Activated gamma-delta T cell (primary cell): ENCODE results near the gene ZNF574.
"Not testable (repeated sequence)": the region's sequence is repeated elsewhere in the genome, so short reads cannot be mapped to it uniquely, and the experiment has no call there.

Experiments
- DNase-seq: peaks from one replicate; lab custom pipeline; 2025; lab: John Stamatoyannopoulos, UW

The ZNF574 gene

DNA sequence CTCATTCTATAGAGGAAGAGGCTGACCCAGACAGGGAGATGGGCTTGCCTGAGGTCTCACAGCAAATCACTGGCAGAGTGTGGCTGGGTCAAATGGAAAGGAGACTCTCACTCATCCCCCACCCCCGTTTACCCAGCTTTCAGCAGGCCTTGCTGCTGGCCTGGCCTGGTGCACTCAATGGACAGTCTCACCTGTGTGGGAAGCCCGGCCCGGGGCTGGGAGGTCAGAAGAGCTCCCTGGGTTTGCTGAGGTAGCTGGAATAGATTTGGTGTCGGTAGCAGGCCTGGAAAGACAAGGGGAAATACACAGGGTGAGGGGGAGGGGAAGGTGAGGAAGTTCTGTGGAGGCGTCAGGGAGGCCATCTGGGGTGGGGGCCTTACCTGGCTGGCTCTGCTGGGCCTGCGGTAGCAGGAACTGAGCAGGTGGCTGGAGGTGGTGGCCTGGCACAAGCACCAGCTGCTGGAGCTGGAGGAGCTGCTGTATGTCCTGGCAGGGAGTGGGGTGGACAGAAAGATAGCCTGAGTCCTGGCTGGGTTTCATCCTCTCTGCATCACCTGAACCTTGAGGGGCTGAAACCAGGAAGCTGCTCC, 23.5 kb downstream of the ZNF574 start:
- DNase-seq, result no peak

DNA sequence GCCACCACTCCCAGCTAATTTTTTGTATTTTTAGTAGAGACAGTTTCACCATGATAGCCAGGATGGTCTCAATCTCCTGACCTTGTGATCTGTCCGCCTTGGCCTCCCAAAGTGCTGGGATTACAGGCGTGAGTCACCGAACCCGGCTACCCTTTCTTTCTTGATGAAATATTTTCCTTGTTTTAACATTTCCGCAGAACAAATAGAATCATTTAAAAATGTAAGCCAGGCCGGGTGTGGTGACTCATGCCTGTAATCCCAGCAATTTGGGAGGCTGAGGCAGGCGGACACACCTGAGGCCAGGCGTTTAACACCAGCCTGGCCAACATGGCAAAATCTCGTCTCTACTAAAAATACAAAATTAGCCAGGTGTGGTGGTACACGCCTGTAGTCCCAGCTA, 24.3 kb downstream of the ZNF574 start:
- not testable (repeated sequence) for DNase-seq

DNA sequence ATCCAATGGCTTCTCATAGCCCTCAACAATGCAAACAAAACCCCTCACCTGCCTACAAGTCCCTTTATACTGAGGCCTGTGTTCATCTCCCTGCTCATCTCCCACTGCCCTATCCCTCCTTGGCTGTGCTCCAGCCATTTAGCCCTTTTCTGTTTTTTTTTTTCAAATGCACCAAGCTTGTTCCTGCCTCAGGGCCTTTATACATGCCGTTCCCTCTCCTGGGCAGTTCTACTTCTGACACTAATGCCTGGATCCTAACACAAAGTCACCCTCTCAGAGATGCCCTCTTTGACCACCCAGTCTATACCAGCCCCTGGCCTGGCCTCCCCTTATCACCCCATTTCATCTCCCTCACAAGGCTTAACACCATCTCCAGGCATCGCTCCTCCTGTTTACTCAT, 26.9 kb downstream of the ZNF574 start:
- no peak for DNase-seq

DNA sequence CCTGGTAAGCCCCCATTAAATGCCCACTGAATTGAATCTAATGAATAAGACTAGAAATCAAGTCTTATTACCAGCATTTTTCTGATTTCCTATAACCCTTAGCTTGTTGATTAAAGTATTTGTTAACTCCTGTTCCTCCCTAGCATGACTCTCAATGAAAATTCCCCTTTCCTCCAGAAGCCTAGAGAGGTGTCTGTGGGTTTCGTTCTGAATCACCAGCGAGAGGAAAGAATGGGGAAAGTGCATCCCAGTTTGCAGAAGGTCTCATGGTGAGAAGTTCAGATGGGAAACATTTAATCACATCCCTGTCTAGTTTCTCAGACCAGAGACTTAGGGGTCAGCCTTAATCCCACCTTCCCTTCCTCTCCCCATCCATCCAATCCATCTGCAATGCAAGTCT, 29.4 kb downstream of the ZNF574 start:
- DNase-seq, result no peak

DNA sequence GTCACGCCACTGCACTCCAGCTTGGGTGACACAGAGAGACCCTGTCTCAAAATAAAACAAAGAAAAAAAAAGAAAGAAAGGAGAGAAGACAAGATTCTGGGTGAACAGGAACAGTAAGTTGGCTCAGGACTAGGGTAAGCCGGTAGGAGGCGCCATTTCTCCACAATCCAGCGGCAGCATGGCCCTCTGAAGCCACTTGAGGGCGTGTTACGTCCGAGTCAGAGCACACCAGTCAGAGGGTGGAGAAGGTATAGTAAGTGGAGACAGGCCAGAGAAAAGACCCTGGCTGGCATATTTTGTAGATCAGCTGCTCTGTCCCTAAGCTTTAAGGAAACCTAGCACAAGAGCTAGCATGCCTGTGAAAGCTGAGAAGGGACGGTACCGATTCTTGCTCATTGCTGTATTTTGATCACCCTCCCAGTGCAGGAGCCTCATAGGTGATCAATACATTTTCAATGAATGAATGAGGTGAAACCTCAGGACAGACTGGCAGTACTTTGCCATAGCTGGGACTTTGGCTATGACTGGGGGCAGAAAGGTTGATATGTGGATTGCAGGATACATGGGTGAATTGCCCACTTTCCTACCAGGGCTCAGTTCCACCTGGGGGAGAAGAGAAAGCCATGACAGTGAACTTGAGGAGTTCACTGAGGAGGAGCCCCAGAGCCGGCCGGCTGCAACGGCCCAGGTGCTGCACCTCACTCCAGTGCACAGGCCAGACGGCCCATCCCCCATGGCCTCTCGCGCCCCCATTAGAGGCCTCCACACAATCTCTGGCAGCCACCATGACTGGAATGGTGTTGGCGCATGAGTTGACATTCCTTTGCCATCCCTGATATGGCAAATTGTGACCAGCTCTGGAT, 32.8 kb downstream of the ZNF574 start:
- DNase-seq, result no peak

DNA sequence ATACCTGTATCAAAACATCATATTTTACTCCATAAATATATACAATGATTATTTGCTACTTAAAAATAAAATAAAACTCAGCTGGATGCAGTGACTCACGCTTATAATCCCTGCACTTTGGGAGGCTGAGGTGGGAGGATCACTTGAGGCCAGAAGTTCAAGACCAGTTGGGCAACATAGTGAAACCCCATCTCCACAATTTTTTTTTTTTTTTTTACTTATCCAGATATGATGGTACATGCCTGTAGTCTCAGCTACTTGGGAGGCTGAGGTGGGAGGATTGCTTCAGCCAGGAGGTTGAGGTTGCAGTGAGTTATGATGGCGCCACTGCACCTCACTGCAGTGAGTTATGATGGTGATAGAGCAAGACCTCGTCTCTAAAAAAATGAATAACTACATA, 33.9 kb downstream of the ZNF574 start:
- no peak for DNase-seq

DNA sequence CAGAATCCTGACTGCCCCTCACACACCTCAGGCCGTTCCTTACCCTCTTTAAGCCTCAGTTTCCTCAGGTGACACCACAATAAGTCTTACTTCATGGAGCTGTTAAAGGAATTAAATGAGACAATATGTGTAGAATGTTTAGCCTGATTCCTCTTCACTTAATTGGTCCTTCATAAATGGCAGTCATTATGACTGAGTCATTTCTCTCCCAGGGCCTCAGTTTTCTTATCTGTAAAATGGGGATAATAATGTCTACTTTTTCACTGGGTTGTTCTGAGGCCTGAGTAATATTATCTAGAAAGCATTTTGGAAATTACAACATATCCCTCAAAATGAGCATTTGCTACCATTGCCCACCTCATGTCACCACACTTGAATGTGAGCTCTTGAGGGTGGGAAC, 34.7 kb downstream of the ZNF574 start:
- DNase-seq, result no peak

DNA sequence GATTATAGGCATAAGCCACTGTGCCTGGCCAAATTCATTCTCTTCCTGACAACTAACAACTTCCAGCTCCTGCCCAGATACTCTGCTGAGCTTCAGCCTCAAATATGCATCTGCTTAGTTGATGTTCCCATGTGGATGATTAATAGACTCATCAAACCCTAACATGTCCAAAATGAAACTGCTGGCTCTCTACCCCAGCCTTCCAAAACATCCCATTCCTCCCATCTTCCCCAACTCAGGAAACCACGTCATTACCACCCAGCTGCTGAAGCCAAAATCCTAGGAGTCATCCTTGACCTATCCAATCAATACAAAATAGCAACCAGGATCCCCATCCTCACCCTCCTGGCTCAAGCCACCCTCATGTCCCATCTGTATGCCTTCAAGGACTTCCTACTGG, 35.4 kb downstream of the ZNF574 start:
- no peak for DNase-seq

DNA sequence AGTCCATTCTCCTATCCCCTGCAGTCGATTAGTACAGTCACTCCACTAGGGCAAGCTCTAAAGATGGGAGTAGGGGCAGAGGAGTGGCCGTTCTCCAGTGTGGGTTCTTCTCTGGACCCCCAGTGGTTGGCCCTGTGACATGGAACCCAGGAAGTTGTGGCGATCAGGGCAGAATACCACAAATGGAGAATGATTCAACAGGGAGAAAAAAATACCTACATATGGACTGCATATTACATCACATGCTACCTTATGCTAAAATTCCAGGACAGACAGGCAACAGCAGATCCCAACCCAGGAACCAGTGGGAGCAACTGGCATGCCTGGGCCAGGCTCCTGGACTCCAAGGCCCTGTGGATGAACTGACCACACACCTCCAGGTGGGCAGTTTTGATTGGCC, 35.8 kb downstream of the ZNF574 start:
- no peak for DNase-seq

DNA sequence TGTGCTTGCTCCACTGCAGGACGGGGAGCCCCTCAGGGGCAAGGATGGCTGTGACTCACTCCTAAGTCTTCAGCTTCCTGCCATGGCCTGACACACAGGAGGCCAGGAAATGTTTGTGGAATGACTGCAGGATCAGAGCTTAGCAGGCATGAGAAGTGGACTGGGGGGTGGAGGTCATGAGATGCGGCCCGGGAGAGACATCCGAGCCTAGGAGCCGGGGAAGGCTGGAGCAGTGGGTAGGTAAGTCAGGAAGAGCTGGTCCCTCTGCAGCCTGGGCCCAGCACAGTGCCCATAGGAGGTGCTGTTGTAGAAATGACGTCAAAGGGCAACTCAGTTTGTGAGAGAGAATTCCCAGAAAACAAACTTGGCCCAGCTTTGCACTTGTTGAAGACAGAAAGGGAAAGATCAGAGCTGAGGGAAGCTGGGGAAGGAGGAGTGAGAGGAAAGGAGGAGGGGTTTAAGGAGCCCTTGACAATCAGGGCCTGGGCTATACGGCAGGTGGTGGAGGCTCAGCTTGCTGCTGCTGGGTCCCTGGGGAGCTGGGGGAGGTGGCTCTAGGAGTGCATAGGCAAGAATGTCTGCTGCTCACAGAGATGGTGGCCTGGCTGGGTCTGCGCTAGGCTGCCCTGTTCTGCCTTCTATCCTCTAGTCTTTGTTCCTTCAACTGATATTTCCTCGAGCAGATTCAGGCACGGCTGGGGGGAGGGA, 37.8 kb downstream of the ZNF574 start:
- DNase-seq, result no peak

DNA sequence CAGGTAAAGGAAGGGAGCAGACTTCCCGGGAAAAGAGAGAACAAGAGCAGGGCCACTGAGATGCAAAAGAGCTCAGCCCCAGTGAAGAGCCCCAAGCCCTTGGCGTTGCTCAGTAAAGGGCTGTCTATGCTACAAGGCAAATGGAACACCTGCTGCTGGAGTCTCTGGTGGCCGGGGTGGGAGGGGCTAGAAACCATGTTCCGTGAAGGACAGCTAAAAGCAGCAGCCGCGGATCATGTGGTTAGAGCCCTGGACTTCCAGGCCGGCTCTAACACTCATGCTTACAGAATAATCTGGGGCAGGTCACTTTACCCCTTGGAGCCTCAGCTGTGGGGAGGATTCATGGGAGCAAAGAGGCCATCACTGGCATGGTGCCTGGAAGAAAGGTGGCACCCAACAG, 38.4 kb downstream of the ZNF574 start:
- DNase-seq, result no peak

DNA sequence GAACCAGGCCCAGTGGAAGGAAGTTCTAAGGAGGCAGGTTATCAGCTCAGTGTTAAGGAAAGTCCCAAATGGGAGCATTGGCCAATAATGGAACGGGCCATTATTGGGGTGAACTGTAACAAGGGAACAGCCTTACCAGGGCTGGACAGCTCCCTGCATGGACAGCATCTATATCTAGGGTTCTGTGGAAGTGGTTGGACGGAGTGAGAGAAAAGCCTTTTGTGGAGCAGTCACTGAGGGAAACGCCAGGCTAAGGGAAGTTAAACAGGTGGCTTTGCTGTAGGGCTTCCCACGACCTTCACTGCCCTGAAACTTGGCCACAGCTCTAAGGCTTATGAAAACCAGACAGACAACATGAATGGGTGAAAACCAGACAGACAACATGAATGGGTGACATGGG, 39.3 kb downstream of the ZNF574 start:
- no peak for DNase-seq

DNA sequence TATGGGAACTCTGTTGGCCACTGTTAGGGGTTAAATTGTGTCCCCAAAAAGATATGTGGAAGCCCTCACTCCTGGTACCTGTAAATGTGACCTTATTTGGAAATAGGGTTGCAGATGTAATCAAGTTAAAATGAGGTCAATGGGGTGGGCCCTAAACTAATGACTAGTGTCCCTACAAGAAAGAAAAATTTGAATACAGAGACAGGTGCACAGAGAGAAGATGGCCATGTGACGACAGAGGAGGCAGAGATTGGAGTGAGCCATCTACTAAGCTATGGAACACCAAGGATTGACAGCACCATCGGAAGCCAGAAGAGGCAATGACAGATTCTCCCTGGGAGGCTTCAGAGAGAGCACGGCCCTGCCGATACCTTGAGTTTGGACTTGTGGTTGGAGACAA, 39.7 kb downstream of the ZNF574 start:
- no peak for DNase-seq

DNA sequence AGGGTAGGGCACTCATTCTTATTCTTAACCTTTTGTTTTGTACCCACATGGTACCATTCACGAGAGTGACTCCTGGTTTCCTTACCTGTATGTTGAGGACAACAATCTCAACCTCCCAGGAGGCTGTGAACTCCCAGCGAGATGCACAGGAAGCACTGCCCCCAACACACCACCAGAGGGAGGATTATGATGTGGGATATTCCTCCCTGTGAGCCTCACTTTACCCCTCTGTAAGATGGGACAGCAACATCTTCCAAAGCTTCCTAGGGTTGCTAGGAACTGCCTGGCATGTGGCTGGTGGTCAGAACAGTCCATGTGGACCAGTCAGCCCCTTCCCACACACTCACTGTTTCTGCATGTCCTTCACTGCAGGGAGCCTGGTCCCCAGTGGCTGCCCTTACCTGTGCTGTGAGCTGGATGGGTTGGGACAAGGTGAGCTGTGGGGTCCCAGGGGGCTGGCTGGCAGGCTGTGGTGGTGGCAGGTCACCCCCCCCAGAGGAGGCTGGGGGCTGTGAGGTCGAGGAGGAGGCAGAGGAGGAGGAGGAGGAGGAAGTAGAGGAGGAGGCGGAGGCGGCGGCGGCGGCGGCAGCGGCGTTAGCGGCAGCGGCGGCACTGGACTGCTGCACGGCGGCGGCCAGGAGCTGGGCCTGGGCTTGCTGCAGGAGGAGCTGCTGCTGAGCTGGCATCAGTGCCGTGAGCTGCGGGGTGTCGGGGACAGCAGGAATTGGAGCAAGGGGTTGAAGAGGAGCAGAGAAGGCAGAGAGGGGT, 40.5 kb downstream of the ZNF574 start:
- DNase-seq, result no peak

DNA sequence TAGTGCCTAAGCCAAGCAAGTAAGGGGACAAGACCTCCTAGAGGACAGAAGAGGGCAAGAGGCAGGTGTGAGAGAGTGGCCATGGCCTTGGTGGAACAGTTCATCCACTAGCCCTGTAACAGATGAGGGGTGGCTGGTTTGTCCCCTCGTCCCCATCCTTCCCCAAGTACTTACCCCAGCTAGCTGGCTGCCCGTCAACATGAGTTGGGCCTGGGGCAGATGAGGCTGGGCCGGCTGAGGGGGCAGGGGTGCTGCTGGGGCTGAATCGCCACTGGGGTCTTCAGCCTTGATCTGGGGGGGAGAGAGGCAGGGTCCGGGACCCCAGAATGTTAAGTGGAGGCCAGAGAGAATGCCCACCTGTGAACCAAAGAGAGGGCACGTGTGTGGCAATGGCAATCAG, 41.1 kb downstream of the ZNF574 start:
- DNase-seq, result no peak

DNA sequence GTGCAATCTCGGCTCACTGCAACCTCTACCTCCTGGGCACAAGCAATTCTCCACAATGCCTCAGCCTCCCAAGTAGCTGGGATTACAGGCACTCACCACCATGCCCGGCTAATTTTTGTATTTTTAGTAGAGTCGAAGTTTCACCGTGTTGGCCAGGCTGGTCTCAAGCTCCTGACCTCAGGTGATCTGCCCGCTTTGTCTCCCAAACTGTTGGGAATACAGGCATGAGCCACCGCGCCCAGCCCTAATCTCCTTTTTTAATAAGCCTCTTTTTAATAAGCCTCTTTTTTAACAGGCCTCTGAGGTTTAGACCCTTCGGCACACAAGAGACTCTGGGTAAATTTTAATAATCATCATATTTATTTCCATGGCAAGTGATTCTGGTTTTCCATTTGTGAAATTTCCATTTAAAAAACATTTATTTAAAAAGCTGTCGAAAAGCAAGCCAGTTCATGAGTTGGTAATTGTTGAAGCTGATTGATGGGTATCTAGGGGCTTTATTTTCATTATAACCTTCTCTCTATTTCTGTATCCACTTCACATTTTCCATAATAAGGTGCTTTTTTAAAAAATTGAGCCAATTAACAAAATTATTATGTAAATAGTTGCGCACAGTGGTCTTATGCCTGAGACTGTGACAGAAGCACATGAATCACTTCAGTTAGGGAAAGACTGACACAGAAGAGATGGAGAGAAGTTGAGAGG, 44.5 kb downstream of the ZNF574 start:
- no peak for DNase-seq

DNA sequence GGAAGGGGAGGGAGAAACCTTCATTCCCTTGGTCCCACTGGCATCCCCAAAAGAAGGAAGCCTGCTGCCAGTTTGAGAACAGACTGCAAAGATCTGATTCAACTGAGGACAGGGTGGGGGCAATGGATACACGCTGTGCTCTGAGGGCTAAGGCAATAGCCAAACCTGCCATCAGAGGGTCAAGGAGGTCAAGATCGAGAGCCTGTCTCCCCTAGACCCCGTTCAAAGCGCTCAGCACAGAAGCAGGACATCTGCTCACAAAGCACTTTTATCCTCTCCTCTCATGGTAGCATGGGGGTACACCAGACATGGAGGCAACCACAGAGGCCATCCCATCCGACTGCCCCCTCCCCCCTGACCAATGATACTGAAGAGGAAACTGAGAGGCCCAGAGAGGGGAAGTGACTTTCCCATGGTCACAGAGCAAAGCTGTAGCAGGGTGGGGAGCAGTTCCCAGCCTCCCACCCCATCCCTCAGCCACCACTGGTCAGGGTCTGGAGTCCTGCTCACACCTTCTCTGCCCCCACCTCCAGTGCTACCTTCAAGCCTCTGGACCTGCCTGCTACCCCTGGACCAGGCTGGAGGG, 45.2 kb downstream of the ZNF574 start:
- no peak for DNase-seq

DNA sequence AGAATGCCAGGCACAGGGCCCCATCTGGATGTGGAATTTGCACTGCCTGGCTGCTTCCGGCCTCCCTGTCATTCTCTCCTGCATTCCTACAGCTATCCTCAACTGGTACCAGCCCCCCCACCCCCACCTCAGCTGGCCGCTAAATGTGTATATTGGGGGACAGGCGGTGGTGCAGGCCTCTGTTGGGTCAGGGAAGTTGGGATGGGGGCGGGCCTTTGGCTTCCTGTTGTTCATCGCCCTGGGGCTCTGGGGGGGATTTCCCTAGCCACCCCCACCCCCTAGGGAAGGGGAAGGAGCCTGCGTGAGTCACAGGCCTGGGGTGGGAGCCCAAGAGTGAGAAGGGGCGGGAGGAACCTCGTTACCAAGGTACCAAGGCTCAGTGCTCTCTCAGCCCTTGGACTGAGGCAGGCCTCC, 45.7 kb downstream of the ZNF574 start:
- no peak for DNase-seq

DNA sequence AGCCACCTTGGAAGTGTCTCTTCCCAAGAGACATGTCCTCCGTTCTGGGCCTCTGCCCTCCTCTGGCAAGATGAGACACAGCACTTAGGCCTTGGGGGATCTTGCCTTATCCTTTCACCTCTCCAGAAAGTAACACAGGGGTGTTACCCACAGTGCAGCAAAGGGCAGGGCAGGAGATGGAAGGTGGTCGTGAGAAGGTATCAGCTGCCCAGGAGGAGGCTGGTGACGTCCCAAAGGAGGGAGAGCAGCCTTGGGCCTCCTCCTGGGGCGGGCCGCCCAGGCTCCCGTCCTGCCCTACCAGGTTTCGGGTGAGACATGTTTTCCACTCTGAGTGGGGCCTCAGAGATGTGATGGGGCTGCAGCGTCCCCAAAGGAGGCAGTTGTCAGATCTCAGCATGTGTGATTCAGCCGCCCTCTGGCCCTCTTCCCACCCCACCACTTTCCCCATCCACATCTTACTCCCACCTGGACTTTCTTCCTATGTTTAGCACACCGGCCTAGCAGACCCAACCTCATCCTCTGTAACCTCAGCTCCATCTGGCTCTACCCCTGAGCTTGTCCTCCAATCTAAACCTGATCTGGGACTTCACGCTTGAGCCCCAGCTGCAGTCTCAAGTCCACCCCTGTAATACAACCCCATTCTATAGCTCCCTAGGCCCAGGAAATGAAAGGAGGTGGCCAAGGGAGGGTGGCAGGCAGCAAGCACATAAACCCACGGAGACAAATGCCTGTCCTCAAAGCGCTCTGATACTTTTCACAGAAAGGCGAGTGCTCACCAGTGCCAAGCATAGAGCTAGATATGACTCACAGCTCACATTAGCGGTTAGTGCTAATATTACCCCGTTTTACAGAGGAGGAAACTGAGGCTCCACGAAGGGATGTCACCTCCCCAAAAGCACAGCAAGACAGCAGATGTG, 47.0 kb downstream of the ZNF574 start:
- no peak for DNase-seq

DNA sequence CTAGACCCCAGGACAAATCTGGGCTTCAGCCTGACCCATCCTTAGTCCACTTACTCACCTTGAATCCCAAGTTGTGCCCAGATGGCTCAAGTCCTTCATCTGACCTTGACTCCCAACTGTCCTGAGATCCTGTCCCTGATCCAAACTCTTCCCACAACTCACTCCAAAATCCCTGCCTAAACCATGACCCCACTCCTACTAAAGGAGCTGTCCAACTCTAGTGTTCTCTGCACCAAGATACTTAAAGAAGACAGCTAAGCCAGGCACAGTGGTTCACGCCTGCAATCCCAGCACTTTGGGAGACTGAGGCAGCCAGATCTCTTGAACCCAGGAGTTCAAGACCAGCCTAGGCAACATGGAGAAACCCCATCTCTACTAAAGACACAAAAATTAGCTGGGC, 47.8 kb downstream of the ZNF574 start:
- DNase-seq, result no peak
